GM23338 (cell line): Measurements from ENCODE around the gene RAB3B. TPM values are rescaled to one million over a fixed set of nuclear protein-coding genes. Genes with fewer than 3 reads are reported as not detected.

Experiments
- ATAC-seq: fragments of 200-7000 bp; cut with Tn5 transposase; 3 replicates; pipeline ENCODE4 v1.9.1; 2020
- DNase-seq: peaks from one replicate; pipeline ENCODE4 v3.0.0-alpha.2; 2015; ENCODE audit warnings: low spot score
- H2AFZ ChIP-seq: fragments of 200-600 bp; sonication (generic); 2 replicates; pipeline ENCODE4 v1.8.0; 2016; ENCODE audit warnings: antibody characterized with exemption, mild to moderate bottlenecking, moderate library complexity
- H3F3A ChIP-seq: fragments of 200-600 bp; sonication (generic); replicated peaks from 2 replicates; pipeline ENCODE4 v1.8.0; 2017; ENCODE audit warnings: antibody characterized with exemption, mixed run types, low read depth
- H3K27ac ChIP-seq: fragments of 200-600 bp; sonication (generic); 2 replicates; pipeline ENCODE4 v1.6.1; 2016; ENCODE audit warnings: low read depth
- H3K27me3 ChIP-seq: fragments of 200-600 bp; sonication (generic); 2 replicates; pipeline ENCODE4 v1.8.0; 2016; ENCODE audit warnings: mild to moderate bottlenecking, mixed run types, moderate library complexity; ENCODE audit not compliant: insufficient read depth
- H3K36me3 ChIP-seq: fragments of 200-600 bp; sonication (generic); 2 replicates; pipeline ENCODE4 v1.8.0; 2016; ENCODE audit warnings: mild to moderate bottlenecking; ENCODE audit not compliant: insufficient read depth
- H3K4me1 ChIP-seq: fragments of 200-600 bp; sonication (generic); 2 replicates; pipeline ENCODE4 v1.8.0; 2016; ENCODE audit warnings: mild to moderate bottlenecking, moderate library complexity; ENCODE audit not compliant: insufficient read depth
- H3K4me2 ChIP-seq: fragments of 200-600 bp; sonication (generic); 2 replicates; pipeline ENCODE4 v1.7.1; 2017; ENCODE audit warnings: mixed run types
- H3K4me3 ChIP-seq: fragments of 200-600 bp; sonication (generic); 2 replicates; pipeline ENCODE4 v1.6.1; 2016; ENCODE audit warnings: mixed run types
- H3K79me2 ChIP-seq: fragments of 200-600 bp; sonication (generic); replicated peaks from 2 replicates; pipeline ENCODE4 v1.8.0; 2017; ENCODE audit warnings: mild to moderate bottlenecking; ENCODE audit not compliant: insufficient read depth
- H3K9me2 ChIP-seq: fragments of 200-600 bp; sonication (generic); 2 replicates; pipeline ENCODE4 v1.8.0; 2017; ENCODE audit not compliant: insufficient read depth
- H4K20me1 ChIP-seq: fragments of 200-600 bp; sonication (generic); replicated peaks from 2 replicates; pipeline ENCODE4 v1.8.0; 2017; ENCODE audit warnings: mild to moderate bottlenecking; ENCODE audit not compliant: insufficient read depth
- H3K27ac Mint-ChIP-seq: 2 replicates; pipeline ENCODE4 v1.8.0; 2020; ENCODE audit warnings: inconsistent platforms, mild to moderate bottlenecking, moderate library complexity, mixed read lengths
- H3K27me3 Mint-ChIP-seq: 3 replicates; pipeline ENCODE4 v1.8.0; 2022; ENCODE audit warnings: low read depth, mild to moderate bottlenecking, moderate library complexity, mixed read lengths, inconsistent platforms; ENCODE audit not compliant: insufficient read depth, poor library complexity
- H3K36me3 Mint-ChIP-seq: 3 replicates; pipeline ENCODE4 v1.8.0; 2021; ENCODE audit warnings: low read depth, mild to moderate bottlenecking, inconsistent platforms, moderate library complexity, mixed read lengths
- H3K4me1 Mint-ChIP-seq: 3 replicates; pipeline ENCODE4 v1.8.0; 2020; ENCODE audit warnings: mild to moderate bottlenecking, inconsistent platforms, mixed read lengths
- H3K4me3 Mint-ChIP-seq: 3 replicates; pipeline ENCODE4 v1.8.0; 2021; ENCODE audit warnings: moderate library complexity, mild to moderate bottlenecking, inconsistent platforms, mixed read lengths
- H3K9me3 Mint-ChIP-seq: 3 replicates; pipeline ENCODE4 v1.8.0; 2020; ENCODE audit warnings: moderate library complexity, mild to moderate bottlenecking, inconsistent platforms, mixed read lengths
- CREB1 ChIP-seq: fragments of 250-450 bp; sonication (Bioruptor Pico); IDR thresholded peaks from 2 replicates; pipeline ENCODE4 v1.5.0; 2020; ENCODE audit warnings: low read depth, mild to moderate bottlenecking, moderate library complexity
- CTCF ChIP-seq, 2 experiments: fragments of 200-600 bp in 1 of 2; sonication (generic) in 1 of 2; conservative IDR thresholded peaks; 2 replicates each; pipeline versions ENCODE4 v1.5.1 to v1.6.1; 2016 to 2017; ENCODE audit warnings: antibody characterized with exemption in 2 of 2, low read depth in 2 of 2, mild to moderate bottlenecking in 2 of 2, moderate library complexity in 1 of 2
- EZH2 ChIP-seq: fragments of 200-600 bp; sonication (generic); IDR thresholded peaks from one replicate; pipeline ENCODE4 v1.8.0; 2017; ENCODE audit warnings: antibody characterized with exemption, mild to moderate bottlenecking, low read depth; ENCODE audit not compliant: unreplicated experiment
- EZH2phosphoT487 ChIP-seq: fragments of 200-600 bp; sonication (generic); IDR thresholded peaks from one replicate; pipeline ENCODE4 v1.8.1; 2018; ENCODE audit warnings: antibody characterized with exemption; ENCODE audit not compliant: unreplicated experiment
- JUNB ChIP-seq: IDR thresholded peaks from one replicate; pipeline ENCODE4 v1.6.1; 2016; ENCODE audit warnings: antibody characterized with exemption; ENCODE audit not compliant: unreplicated experiment
- STAT1 ChIP-seq: IDR thresholded peaks from one replicate; pipeline ENCODE4 v1.6.1; 2016; ENCODE audit warnings: antibody characterized with exemption; ENCODE audit not compliant: unreplicated experiment
- ZNF114 ChIP-seq: fragments of 250-450 bp; sonication (Bioruptor Pico); IDR thresholded peaks from 2 replicates; pipeline ENCODE4 v1.5.0; 2020; ENCODE audit warnings: mild to moderate bottlenecking, moderate library complexity
- ZNF331 ChIP-seq: fragments of 250-450 bp; sonication (Bioruptor Pico); IDR thresholded peaks from 2 replicates; pipeline ENCODE4 v1.5.0; 2020; ENCODE audit warnings: low read depth, mild to moderate bottlenecking, moderate library complexity
- polyA plus RNA-seq: library from polyadenylated mRNA; unstranded; fragments of >200 nt; fragmentation: Nextera tagmentation; extraction: Ambion mirVana; gene quantifications from 2 replicates; pipeline ENCODE4 v1.2.1, GENCODE V29; 2016
- total RNA-seq: library from RNA; depleted of rRNA; stranded (reverse); fragments of >200 nt; shearing (Covaris generic); gene quantifications from 2 replicates; pipeline ENCODE4 v1.2.3, GENCODE V29; 2014
- TF ChIP-seq, protein P1 (sequence below): fragments of 250-450 bp; sonication (Bioruptor Pico); IDR thresholded peaks from 2 replicates; pipeline ENCODE4 v1.5.0; 2020; ENCODE audit warnings: mild to moderate bottlenecking, moderate library complexity

RAB3B gene
- total and polyA plus RNA-seq, 2 experiments from 2014 or later: 18.3 to 37.9 TPM

DNA sequence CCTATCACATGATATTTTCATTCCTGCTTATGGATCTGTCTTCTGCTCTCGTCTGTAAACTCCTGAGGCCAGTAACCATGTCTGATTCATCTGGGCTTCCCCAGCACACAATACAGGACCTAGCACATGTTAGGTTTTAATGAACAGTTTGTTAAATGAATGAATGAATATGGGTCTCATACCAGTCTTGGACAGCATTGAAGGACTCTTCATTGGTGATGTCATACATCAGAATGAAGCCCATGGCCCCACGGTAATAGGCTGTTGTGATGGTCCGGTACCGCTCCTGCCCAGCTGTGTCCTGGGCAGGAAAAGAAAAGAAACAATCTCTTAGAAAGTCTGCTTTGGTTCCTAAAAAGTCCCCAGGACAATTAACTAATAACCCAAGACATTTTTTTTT is 53.4 kb downstream of the RAB3B start (continued):
- TF ChIP-seq CTCF (conservative IDR thresholded peaks at IDR 0.05; ENCODE audit: low read depth in 2 of 2) (no peak), EZH2phosphoT487 (no peak), ZNF114 (CRISPR knock-in tag) (no peak), STAT1 (no peak)

DNA sequence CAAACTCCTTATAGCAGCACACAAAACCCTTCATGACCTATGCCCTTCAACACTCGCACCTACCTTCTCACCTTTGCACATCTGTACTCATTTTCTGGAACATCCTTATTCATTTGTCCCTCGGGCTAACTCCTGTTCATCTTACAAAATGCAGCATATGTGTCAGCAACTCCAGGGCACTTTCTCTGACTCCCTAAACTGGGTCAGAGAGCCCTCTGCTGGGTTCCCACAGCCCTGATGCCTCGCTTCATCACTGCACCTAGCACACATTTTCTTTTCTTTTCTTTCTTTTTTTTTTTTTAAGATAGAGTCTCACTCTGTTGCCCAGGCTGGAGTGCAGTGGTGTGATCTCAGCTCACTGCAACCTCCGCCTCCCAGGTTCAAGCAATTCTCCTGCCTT is 54.0 kb downstream of the RAB3B start:
- H3K4me1 ChIP-seq: no peaks in the 10 kb centered on the region
- 0 out of 2 replicates have a peak, but pooled peaks cover 6% of the 10 kb centered on the region for H4K20me1 ChIP-seq
- Mint-ChIP-seq H3K27me3 (no peaks in the 10 kb centered on the region), H3K4me1 (peaks cover 3% of the 10 kb centered on the region), H3K9me3 (0 out of 3 replicates have a peak, but pooled peaks cover 3% of the 10 kb centered on the region), H3K4me3 (no peak overlapping the region), H3K36me3 (peaks cover 27% of the 10 kb centered on the region), H3K27ac (no peak overlapping the region)
- H3F3A ChIP-seq: no peaks in the 10 kb centered on the region
- H3K27me3 ChIP-seq: no peaks in the 10 kb centered on the region
- no peak for DNase-seq
- H3K36me3 ChIP-seq: peaks cover 14% of the 10 kb centered on the region
- no peak overlapping the region for H2AFZ ChIP-seq
- H3K4me2 ChIP-seq: no peak overlapping the region
- no peak for ATAC-seq
- H3K27ac ChIP-seq: no peak overlapping the region
- no peak overlapping the region for H3K4me3 ChIP-seq
- TF ChIP-seq EZH2: no peak
- peak in 1 of 2 experiments; percentile 22; a peak in 1 of 4 replicates for TF ChIP-seq CTCF (conservative IDR thresholded peaks at IDR 0.05; ENCODE audit: low read depth in 2 of 2)
- H3K79me2 ChIP-seq: no peaks in the 10 kb centered on the region
- H3K9me2 ChIP-seq: no peaks in the 10 kb centered on the region

- Mint-ChIP-seq H3K4me3 (no peak overlapping the region), H3K4me1 (peaks cover 4% of the 10 kb centered on the region), H3K27ac (no peak overlapping the region), H3K36me3 (peaks cover 21% of the 10 kb centered on the region), H3K27me3 (no peaks in the 10 kb centered on the region), H3K9me3 (no peaks in the 10 kb centered on the region)
- Histone ChIP-seq H2AFZ (no peak overlapping the region), H3K4me3 (no peak overlapping the region), H3K4me1 (no peaks in the 10 kb centered on the region), H3K36me3 (peaks cover 14% of the 10 kb centered on the region), H3K27me3 (no peaks in the 10 kb centered on the region), H3F3A (no peaks in the 10 kb centered on the region), H3K27ac (0 out of 2 replicates have a peak overlapping the region, but pooled peaks have one; percentile 39), H3K79me2 (no peaks in the 10 kb centered on the region), H3K4me2 (no peak overlapping the region), H3K9me2 (no peaks in the 10 kb centered on the region), H4K20me1 (0 out of 2 replicates have a peak, but pooled peaks cover 6% of the 10 kb centered on the region)
- no peak for DNase-seq
- ATAC-seq: no peak
- no peak for TF ChIP-seq STAT1
- TF ChIP-seq ZNF331 (CRISPR knock-in tag): no peak
- no peak for TF ChIP-seq CREB1 (CRISPR knock-in tag)
- no peak for TF ChIP-seq EZH2phosphoT487
- TF ChIP-seq, protein P1, sequence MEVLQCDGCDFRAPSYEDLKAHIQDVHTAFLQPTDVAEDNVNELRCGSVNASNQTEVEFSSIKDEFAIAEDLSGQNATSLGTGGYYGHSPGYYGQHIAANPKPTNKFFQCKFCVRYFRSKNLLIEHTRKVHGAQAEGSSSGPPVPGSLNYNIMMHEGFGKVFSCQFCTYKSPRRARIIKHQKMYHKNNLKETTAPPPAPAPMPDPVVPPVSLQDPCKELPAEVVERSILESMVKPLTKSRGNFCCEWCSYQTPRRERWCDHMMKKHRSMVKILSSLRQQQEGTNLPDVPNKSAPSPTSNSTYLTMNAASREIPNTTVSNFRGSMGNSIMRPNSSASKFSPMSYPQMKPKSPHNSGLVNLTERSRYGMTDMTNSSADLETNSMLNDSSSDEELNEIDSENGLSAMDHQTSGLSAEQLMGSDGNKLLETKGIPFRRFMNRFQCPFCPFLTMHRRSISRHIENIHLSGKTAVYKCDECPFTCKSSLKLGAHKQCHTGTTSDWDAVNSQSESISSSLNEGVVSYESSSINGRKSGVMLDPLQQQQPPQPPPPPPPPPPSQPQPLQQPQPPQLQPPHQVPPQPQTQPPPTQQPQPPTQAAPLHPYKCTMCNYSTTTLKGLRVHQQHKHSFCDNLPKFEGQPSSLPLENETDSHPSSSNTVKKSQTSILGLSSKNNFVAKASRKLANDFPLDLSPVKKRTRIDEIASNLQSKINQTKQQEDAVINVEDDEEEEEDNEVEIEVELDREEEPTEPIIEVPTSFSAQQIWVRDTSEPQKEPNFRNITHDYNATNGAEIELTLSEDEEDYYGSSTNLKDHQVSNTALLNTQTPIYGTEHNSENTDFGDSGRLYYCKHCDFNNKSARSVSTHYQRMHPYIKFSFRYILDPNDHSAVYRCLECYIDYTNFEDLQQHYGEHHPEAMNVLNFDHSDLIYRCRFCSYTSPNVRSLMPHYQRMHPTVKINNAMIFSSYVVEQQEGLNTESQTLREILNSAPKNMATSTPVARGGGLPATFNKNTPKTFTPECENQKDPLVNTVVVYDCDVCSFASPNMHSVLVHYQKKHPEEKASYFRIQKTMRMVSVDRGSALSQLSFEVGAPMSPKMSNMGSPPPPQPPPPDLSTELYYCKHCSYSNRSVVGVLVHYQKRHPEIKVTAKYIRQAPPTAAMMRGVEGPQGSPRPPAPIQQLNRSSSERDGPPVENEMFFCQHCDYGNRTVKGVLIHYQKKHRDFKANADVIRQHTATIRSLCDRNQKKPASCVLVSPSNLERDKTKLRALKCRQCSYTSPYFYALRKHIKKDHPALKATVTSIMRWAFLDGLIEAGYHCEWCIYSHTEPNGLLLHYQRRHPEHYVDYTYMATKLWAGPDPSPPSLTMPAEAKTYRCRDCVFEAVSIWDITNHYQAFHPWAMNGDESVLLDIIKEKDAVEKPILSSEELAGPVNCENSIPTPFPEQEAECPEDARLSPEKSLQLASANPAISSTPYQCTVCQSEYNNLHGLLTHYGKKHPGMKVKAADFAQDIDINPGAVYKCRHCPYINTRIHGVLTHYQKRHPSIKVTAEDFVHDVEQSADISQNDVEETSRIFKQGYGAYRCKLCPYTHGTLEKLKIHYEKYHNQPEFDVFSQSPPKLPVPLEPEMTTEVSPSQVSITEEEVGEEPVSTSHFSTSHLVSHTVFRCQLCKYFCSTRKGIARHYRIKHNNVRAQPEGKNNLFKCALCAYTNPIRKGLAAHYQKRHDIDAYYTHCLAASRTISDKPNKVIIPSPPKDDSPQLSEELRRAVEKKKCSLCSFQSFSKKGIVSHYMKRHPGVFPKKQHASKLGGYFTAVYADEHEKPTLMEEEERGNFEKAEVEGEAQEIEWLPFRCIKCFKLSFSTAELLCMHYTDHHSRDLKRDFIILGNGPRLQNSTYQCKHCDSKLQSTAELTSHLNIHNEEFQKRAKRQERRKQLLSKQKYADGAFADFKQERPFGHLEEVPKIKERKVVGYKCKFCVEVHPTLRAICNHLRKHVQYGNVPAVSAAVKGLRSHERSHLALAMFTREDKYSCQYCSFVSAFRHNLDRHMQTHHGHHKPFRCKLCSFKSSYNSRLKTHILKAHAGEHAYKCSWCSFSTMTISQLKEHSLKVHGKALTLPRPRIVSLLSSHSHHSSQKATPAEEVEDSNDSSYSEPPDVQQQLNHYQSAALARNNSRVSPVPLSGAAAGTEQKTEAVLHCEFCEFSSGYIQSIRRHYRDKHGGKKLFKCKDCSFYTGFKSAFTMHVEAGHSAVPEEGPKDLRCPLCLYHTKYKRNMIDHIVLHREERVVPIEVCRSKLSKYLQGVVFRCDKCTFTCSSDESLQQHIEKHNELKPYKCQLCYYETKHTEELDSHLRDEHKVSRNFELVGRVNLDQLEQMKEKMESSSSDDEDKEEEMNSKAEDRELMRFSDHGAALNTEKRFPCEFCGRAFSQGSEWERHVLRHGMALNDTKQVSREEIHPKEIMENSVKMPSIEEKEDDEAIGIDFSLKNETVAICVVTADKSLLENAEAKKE (CRISPR knock-in tag): no peak
- TF ChIP-seq JUNB: no peak
Measured at GRCh38 chr1:51933344-51933743, 57.2 kb downstream of the RAB3B start.
